ENCODE data around the gene TRA2A. TPM values are rescaled to one million over a fixed set of nuclear protein-coding genes. Genes with fewer than 3 reads are reported as not detected.

The TRA2A gene
- total RNA-seq, 1 experiment from 2014 or later: 169 TPM

- Histone ChIP-seq H3K4ac (ENCODE audit: low read depth, low read length) (no peak overlapping the region), H4K20me1 (ENCODE audit: control insufficient read depth, insufficient read depth, insufficient read length) (no peaks in the 10 kb centered on the region), H2AK5ac (ENCODE audit: insufficient read length, low read length) (no peak overlapping the region), H4K5ac (ENCODE audit: insufficient read length, low read depth, low read length) (no peak overlapping the region), H4K91ac (ENCODE audit: insufficient read length, low read depth, low read length) (no peak overlapping the region), H3K4me1 (ENCODE audit: insufficient read depth, low read length) (no peaks in the 10 kb centered on the region), H3K23ac (ENCODE audit: insufficient read length, low read depth, low read length) (no peak overlapping the region), H3T11ph (ENCODE audit: low read length) (no peak overlapping the region), H2BK15ac (ENCODE audit: low read depth, low read length) (no peak overlapping the region), H2BK20ac (ENCODE audit: low read depth, low read length, poor library complexity, severe bottlenecking) (no peak overlapping the region), H3K23me2 (ENCODE audit: insufficient read length, low read depth, low read length, poor library complexity, severe bottlenecking) (no peaks in the 10 kb centered on the region), H3K9me3 (ENCODE audit: control insufficient read depth, low read depth, low read length) (no peaks in the 10 kb centered on the region), H2AFZ (ENCODE audit: low read length) (no peak overlapping the region), H3K18ac (ENCODE audit: insufficient read length, low read depth, low read length) (no peak overlapping the region), H4K8ac (replicated peaks; ENCODE audit: insufficient read length, low read depth, low read length) (no peak overlapping the region), H3K4me2 (ENCODE audit: insufficient read depth, insufficient read length, low read length) (no peak overlapping the region), H2BK120ac (ENCODE audit: low read depth, low read length, poor library complexity, severe bottlenecking) (no peak overlapping the region), H3K27ac (ENCODE audit: insufficient read length, low read depth, low read length) (no peak overlapping the region), H2BK5ac (ENCODE audit: insufficient read length, low read length) (no peak overlapping the region), H3K27me3 (ENCODE audit: insufficient read depth, low read length) (no peaks in the 10 kb centered on the region), H3K9ac (ENCODE audit: extremely low read depth, insufficient read length, low read length) (no peak overlapping the region), H3K79me1 (ENCODE audit: insufficient read depth, low read depth, low read length, poor library complexity, severe bottlenecking) (no peaks in the 10 kb centered on the region), H3K14ac (ENCODE audit: insufficient read depth, low read length) (no peak overlapping the region), H3K79me2 (ENCODE audit: insufficient read depth, low read length) (no peaks in the 10 kb centered on the region), H2BK12ac (ENCODE audit: insufficient read length, low read depth, low read length) (no peak overlapping the region), H3K56ac (ENCODE audit: insufficient read length, low read depth, low read length) (no peak overlapping the region)
- no peak for DNase-seq
- no peaks in the 10 kb centered on the region; a peak in 2 of 7 replicates for H3K36me3 Mint-ChIP-seq (ENCODE audit: insufficient read depth in 1 of 3, low read depth in 3 of 3)
- H3K4me3 Mint-ChIP-seq: no peak overlapping the region
- H3K27ac Mint-ChIP-seq: no peak overlapping the region; a peak in 3 of 7 replicates
- no peaks in the 10 kb centered on the region for H3K27me3 Mint-ChIP-seq (ENCODE audit: low read depth)
- TF ChIP-seq, protein P1, sequence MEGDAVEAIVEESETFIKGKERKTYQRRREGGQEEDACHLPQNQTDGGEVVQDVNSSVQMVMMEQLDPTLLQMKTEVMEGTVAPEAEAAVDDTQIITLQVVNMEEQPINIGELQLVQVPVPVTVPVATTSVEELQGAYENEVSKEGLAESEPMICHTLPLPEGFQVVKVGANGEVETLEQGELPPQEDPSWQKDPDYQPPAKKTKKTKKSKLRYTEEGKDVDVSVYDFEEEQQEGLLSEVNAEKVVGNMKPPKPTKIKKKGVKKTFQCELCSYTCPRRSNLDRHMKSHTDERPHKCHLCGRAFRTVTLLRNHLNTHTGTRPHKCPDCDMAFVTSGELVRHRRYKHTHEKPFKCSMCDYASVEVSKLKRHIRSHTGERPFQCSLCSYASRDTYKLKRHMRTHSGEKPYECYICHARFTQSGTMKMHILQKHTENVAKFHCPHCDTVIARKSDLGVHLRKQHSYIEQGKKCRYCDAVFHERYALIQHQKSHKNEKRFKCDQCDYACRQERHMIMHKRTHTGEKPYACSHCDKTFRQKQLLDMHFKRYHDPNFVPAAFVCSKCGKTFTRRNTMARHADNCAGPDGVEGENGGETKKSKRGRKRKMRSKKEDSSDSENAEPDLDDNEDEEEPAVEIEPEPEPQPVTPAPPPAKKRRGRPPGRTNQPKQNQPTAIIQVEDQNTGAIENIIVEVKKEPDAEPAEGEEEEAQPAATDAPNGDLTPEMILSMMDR (conservative IDR thresholded peaks at IDR 0.05): no peak
- peaks cover 9 to 20% of the 10 kb centered on the region in 2 experiments for H3K4me1 Mint-ChIP-seq
- WGBS (ENCODE audit: extremely low coverage, insufficient read length, low lambda C conversion rate): no CpG with 5 or more reads among the region's 4 CpGs
- H3K9me3 Mint-ChIP-seq: no peaks in the 10 kb centered on the region
Observed at GRCh38 chr7:23487670-23488069, 44.1 kb downstream of the TRA2A start.
